Neutrophil (primary cell): Measurements from ENCODE around the gene TMOD2.
A peak's percentile ranks its signal among the peaks of the same experiment; 100 is the strongest.

Experiments used
- H3K27ac ChIP-seq: fragments of 200-600 bp; sonication (generic); 2 replicates; pipeline ENCODE4 v1.5.1; 2016; ENCODE audit warnings: mild to moderate bottlenecking, moderate library complexity
- H3K27me3 ChIP-seq: fragments of 200-600 bp; sonication (generic); 2 replicates; pipeline ENCODE4 v1.6.0; 2016; ENCODE audit warnings: mild to moderate bottlenecking
- H3K36me3 ChIP-seq: fragments of 200-600 bp; sonication (generic); 2 replicates; pipeline ENCODE4 v1.5.1; 2017
- H3K4me1 ChIP-seq, 2 experiments: fragments of 200-600 bp in 1 of 2; sonication (generic) in 1 of 2; 1 replicate in 1 of 2; 2 replicates in 1 of 2; pipeline versions ENCODE4 v1.5.1 to v1.6.1; 2013 to 2016; ENCODE audit warnings: low read depth in 1 of 2, low read length in 1 of 2, mild to moderate bottlenecking in 1 of 2, moderate library complexity in 1 of 2; ENCODE audit not compliant: control insufficient read depth in 1 of 2, insufficient read depth in 1 of 2
- H3K4me3 ChIP-seq, 2 experiments: fragments of 200-600 bp in 1 of 2; sonication (generic) in 1 of 2; 1 replicate in 1 of 2; 2 replicates in 1 of 2; pipeline ENCODE4 v1.5.1; 2013 to 2016; ENCODE audit warnings: low read depth in 1 of 2, low read length in 1 of 2, mild to moderate bottlenecking in 1 of 2, moderate library complexity in 1 of 2
- H3K9me3 ChIP-seq: fragments of 200-600 bp; sonication (generic); 2 replicates; pipeline ENCODE4 v1.5.1; 2016
- CTCF ChIP-seq: fragments of 200-600 bp; sonication (generic); IDR thresholded peaks from 2 replicates; pipeline ENCODE4 v1.5.1; 2016; ENCODE audit warnings: antibody characterized with exemption

TMOD2 gene

GRCh38 chr15:51720201-51720995, 31.0 kb upstream of the TMOD2 start:
- Histone ChIP-seq H3K27me3 (no peaks in the 10 kb centered on the region), H3K4me1 (no peaks in the 10 kb centered on the region), H3K27ac (no peak overlapping the region), H3K36me3 (peaks cover 4% of the 10 kb centered on the region), H3K4me3 (no peak overlapping the region), H3K9me3 (no peaks in the 10 kb centered on the region)
- TF ChIP-seq CTCF: no peak

- Histone ChIP-seq H3K27ac (no peak overlapping the region), H3K4me1 (no peaks in the 10 kb centered on the region)
- no peak for TF ChIP-seq CTCF
These were observed 30.0 kb upstream of the TMOD2 start for GRCh38 chr15:51721199-51721960.

GRCh38 chr15:51724199-51724598, 27.2 kb upstream of the TMOD2 start:
- peaks cover 4% of the 10 kb centered on the region for H3K36me3 ChIP-seq
- no peak overlapping the region for H3K27ac ChIP-seq
- no peak overlapping the region for H3K4me3 ChIP-seq
- no peaks in the 10 kb centered on the region for H3K9me3 ChIP-seq
- no peak for TF ChIP-seq CTCF
- no peaks in the 10 kb centered on the region for H3K4me1 ChIP-seq
- H3K27me3 ChIP-seq: no peaks in the 10 kb centered on the region

More at GRCh38 chr15:51721199-51721960, 30.0 kb upstream of the TMOD2 start:
- H3K27me3 ChIP-seq: no peaks in the 10 kb centered on the region
- peaks cover 4% of the 10 kb centered on the region for H3K36me3 ChIP-seq
- H3K9me3 ChIP-seq: no peaks in the 10 kb centered on the region
- no peak overlapping the region for H3K4me3 ChIP-seq

- Histone ChIP-seq H3K36me3 (peaks cover 4% of the 10 kb centered on the region), H3K4me1 (no peaks in the 10 kb centered on the region), H3K4me3 (no peak overlapping the region), H3K27ac (no peak overlapping the region), H3K9me3 (no peaks in the 10 kb centered on the region), H3K27me3 (no peaks in the 10 kb centered on the region)
- no peak for TF ChIP-seq CTCF
These were observed 26.7 kb upstream of the TMOD2 start for GRCh38 chr15:51724673-51725072.

- H3K27me3 ChIP-seq: no peaks in the 10 kb centered on the region
- H3K4me3 ChIP-seq: no peak overlapping the region
- no peak for TF ChIP-seq CTCF
- H3K9me3 ChIP-seq: no peaks in the 10 kb centered on the region
- peaks cover 15 to 16% of the 10 kb centered on the region in 2 experiments for H3K4me1 ChIP-seq
- H3K36me3 ChIP-seq: peaks cover 4% of the 10 kb centered on the region
- peak overlapping the region; percentile 38 for H3K27ac ChIP-seq
These were observed 24.9 kb upstream of the TMOD2 start for GRCh38 chr15:51726302-51727073.
